ENCODE data around the gene MAD2L2.

GRCh38 chr1:11654137-11654938, 26.6 kb downstream of the MAD2L2 start, which contains the start of the genes FBXO2 and FBXO44:
- TF ChIP-seq CTCF (IDR thresholded peaks at IDR 0.05; ENCODE audit: insufficient read depth, low read length, poor library complexity, severe bottlenecking) (no peak), EZH2phosphoT487 (conservative IDR thresholded peaks at IDR 0.05; ENCODE audit: low read length) (no peak)
